PFSK-1 (cell line): ENCODE data around the gene ARSJ.

ENCODE experiments used
- FOXP2 ChIP-seq: optimal IDR thresholded peaks from 2 replicates; pipeline ENCODE3; 2011; ENCODE audit warnings: borderline replicate concordance, control low read depth, inconsistent platforms; ENCODE audit not compliant: insufficient read depth; ENCODE audit errors: extremely low read length, extremely low read depth
- POLR2AphosphoS5 ChIP-seq: IDR thresholded peaks from 2 replicates; pipeline ENCODE4 v1.6.1; 2012; ENCODE audit warnings: low read depth, mild to moderate bottlenecking, control low read depth, low read length, moderate library complexity
- SIN3A ChIP-seq: IDR thresholded peaks from 2 replicates; pipeline ENCODE4 v1.6.1; 2012; ENCODE audit warnings: mild to moderate bottlenecking, low read length, moderate library complexity, borderline replicate concordance; ENCODE audit not compliant: insufficient read depth
- TAF1 ChIP-seq: IDR thresholded peaks from 2 replicates; pipeline ENCODE4 v1.6.1; 2012; ENCODE audit warnings: low read length, control low read depth, borderline replicate concordance; ENCODE audit not compliant: insufficient read depth
- TF ChIP-seq, protein P1 (sequence below), 2 experiments: IDR thresholded peaks; 2 replicates each; pipeline versions ENCODE4 v1.6.1 to v1.8.0; 2011 to 2012; ENCODE audit warnings: low read depth in 2 of 2, low read length in 2 of 2, control low read depth in 1 of 2, inconsistent platforms in 1 of 2, mild to moderate bottlenecking in 1 of 2, moderate library complexity in 1 of 2; ENCODE audit not compliant: insufficient read depth in 1 of 2

The ARSJ gene

GRCh38 chr4:113987382-113987941, 8.0 kb upstream of the ARSJ start:
- TF ChIP-seq, protein P1, sequence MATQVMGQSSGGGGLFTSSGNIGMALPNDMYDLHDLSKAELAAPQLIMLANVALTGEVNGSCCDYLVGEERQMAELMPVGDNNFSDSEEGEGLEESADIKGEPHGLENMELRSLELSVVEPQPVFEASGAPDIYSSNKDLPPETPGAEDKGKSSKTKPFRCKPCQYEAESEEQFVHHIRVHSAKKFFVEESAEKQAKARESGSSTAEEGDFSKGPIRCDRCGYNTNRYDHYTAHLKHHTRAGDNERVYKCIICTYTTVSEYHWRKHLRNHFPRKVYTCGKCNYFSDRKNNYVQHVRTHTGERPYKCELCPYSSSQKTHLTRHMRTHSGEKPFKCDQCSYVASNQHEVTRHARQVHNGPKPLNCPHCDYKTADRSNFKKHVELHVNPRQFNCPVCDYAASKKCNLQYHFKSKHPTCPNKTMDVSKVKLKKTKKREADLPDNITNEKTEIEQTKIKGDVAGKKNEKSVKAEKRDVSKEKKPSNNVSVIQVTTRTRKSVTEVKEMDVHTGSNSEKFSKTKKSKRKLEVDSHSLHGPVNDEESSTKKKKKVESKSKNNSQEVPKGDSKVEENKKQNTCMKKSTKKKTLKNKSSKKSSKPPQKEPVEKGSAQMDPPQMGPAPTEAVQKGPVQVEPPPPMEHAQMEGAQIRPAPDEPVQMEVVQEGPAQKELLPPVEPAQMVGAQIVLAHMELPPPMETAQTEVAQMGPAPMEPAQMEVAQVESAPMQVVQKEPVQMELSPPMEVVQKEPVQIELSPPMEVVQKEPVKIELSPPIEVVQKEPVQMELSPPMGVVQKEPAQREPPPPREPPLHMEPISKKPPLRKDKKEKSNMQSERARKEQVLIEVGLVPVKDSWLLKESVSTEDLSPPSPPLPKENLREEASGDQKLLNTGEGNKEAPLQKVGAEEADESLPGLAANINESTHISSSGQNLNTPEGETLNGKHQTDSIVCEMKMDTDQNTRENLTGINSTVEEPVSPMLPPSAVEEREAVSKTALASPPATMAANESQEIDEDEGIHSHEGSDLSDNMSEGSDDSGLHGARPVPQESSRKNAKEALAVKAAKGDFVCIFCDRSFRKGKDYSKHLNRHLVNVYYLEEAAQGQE (IDR thresholded peaks at IDR 0.05; ENCODE audit: insufficient read depth in 1 of 2, low read depth in 2 of 2, low read length in 2 of 2): no peak
- no peak for TF ChIP-seq SIN3A
- TF ChIP-seq POLR2AphosphoS5: no peak
- TF ChIP-seq FOXP2: no peak
- TF ChIP-seq TAF1: no peak

GRCh38 chr4:113982181-113982580, 2.7 kb upstream of the ARSJ start:
- TF ChIP-seq POLR2AphosphoS5: no peak
- TF ChIP-seq TAF1: no peak
- TF ChIP-seq, protein P1 (IDR thresholded peaks at IDR 0.05; ENCODE audit: insufficient read depth in 1 of 2, low read depth in 2 of 2, low read length in 2 of 2): no peak
- no peak for TF ChIP-seq SIN3A
- no peak for TF ChIP-seq FOXP2

- TF ChIP-seq POLR2AphosphoS5 (no peak), FOXP2 (no peak), TAF1 (no peak), SIN3A (no peak)
- TF ChIP-seq, protein P1 (IDR thresholded peaks at IDR 0.05; ENCODE audit: insufficient read depth in 1 of 2, low read depth in 2 of 2, low read length in 2 of 2): no peak
Observed at GRCh38 chr4:113981591-113981990, 2.1 kb upstream of the ARSJ start.

DNA sequence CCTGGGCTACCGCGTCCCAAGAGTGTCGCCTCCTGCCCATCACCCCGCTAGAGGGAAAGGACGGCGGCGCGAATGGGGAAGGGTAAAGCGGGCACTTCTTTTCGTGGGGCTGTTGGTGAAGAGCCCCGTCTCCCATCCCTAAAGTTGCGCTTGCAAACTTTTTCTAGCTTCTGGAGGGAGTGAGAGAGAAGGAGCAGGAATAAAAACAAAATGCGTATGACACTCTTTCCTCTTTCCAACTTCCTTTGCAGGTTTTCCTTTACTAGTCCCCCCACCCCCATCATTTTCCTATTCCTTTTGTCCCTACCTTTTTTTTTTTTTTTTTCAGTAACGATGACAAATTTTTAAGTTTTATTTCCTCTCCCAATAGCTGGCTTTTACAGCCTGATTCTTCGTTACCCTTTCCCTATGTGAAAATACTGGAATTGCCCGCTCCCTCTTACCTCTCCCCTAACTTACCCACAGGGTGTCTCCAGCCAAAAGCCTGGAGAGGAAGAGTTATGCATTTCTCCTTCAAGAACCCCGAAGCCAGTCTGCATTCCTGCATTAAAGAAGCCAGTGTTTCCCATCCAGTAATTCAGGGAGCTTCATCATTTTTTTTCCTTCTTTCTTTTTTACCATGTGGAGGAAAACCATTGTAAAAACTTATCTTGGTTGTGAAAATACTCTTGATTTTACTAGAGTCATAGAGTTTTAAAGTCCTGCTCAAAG, 613 bp upstream of the ARSJ start:
- TF ChIP-seq, protein P1 (IDR thresholded peaks at IDR 0.05; ENCODE audit: insufficient read depth in 1 of 2, low read depth in 2 of 2, low read length in 2 of 2): no peak
- TF ChIP-seq TAF1 (no peak), POLR2AphosphoS5 (no peak), FOXP2 (no peak), SIN3A (no peak; the same call in 1 of the 2 replicates)
